Keratinocyte (primary cell): ENCODE data around the gene GPRIN1. TPM values are rescaled to one million over a fixed set of nuclear protein-coding genes. Genes with fewer than 3 reads are reported as not detected.

Experiments used
- DNase-seq: peaks from one replicate; pipeline ENCODE4 v3.0.0-alpha.2; 2011; ENCODE audit warnings: low read depth, missing footprints, low spot score
- FAIRE-seq: peaks from 2 replicates; lab custom pipeline; 2011; peaks lifted over from hg19 to GRCh38; lab: Jason Lieb, UNC
- H2AFZ ChIP-seq: 2 replicates; pipeline ENCODE4 v1.6.0; 2012; ENCODE audit warnings: low read length, control low read depth, inconsistent platforms; ENCODE audit not compliant: control insufficient read depth
- H3K27ac ChIP-seq: 2 replicates; pipeline ENCODE4 v1.5.1; 2011; ENCODE audit warnings: low read length; ENCODE audit not compliant: control insufficient read depth, insufficient read depth
- H3K27me3 ChIP-seq: 3 replicates; pipeline ENCODE4 v1.6.0; 2011; ENCODE audit warnings: low read length; ENCODE audit not compliant: control insufficient read depth, insufficient read depth; ENCODE audit errors: extremely low read depth
- H3K36me3 ChIP-seq, 2 experiments: 2 replicates in 1 of 2; 3 replicates in 1 of 2; pipeline ENCODE4 v1.5.1; 2011; ENCODE audit warnings: low read length in 2 of 2, mild to moderate bottlenecking in 1 of 2; ENCODE audit not compliant: control insufficient read depth in 2 of 2, insufficient read depth in 2 of 2; ENCODE audit errors: extremely low read depth in 1 of 2
- H3K4me1 ChIP-seq: 3 replicates; pipeline ENCODE4 v1.5.1; 2011; ENCODE audit warnings: low read length; ENCODE audit not compliant: control insufficient read depth, insufficient read depth; ENCODE audit errors: extremely low read depth
- H3K4me2 ChIP-seq: 3 replicates; pipeline ENCODE4 v1.6.0; 2011; ENCODE audit warnings: low read depth, low read length; ENCODE audit not compliant: control insufficient read depth, insufficient read depth; ENCODE audit errors: extremely low read depth
- H3K4me3 ChIP-seq, 3 experiments: fragments of 200-600 bp in 1 of 3; sonication (generic) in 1 of 3; 2 replicates in 2 of 3; 3 replicates in 1 of 3; pipeline ENCODE4 v1.5.1; 2011 to 2016; ENCODE audit warnings: low read length in 3 of 3, mild to moderate bottlenecking in 3 of 3, control low read depth in 2 of 3, inconsistent platforms in 1 of 3, low read depth in 1 of 3, mixed read lengths in 1 of 3, mixed run types in 1 of 3, moderate library complexity in 1 of 3; ENCODE audit not compliant: control insufficient read depth in 2 of 3, insufficient read depth in 2 of 3; ENCODE audit errors: extremely low read depth in 1 of 3
- H3K79me2 ChIP-seq: 2 replicates; pipeline ENCODE4 v1.6.0; 2012; ENCODE audit warnings: low read length; ENCODE audit not compliant: control insufficient read depth, insufficient read depth
- H3K9ac ChIP-seq: 3 replicates; pipeline ENCODE4 v1.6.0; 2011; ENCODE audit warnings: low read length; ENCODE audit not compliant: control insufficient read depth, insufficient read depth; ENCODE audit errors: extremely low read depth
- H3K9me1 ChIP-seq: 3 replicates; pipeline ENCODE4 v1.6.0; 2011; ENCODE audit warnings: low read length; ENCODE audit not compliant: control insufficient read depth, insufficient read depth; ENCODE audit errors: extremely low read depth
- H3K9me3 ChIP-seq: 2 replicates; pipeline ENCODE4 v1.5.1; 2012; ENCODE audit warnings: low read depth, low read length; ENCODE audit not compliant: control insufficient read depth
- H4K20me1 ChIP-seq: 3 replicates; pipeline ENCODE4 v1.6.0; 2011; ENCODE audit warnings: low read length; ENCODE audit not compliant: control insufficient read depth, insufficient read depth; ENCODE audit errors: extremely low read depth
- EZH2 ChIP-seq: IDR thresholded peaks from one replicate; pipeline ENCODE4 v1.6.1; 2012; ENCODE audit warnings: inconsistent platforms, mild to moderate bottlenecking, low read length, moderate library complexity
- dilution Hi-C: fragments of 300-500 bp; cut with MboI; formaldehyde crosslinking; loops from one replicate; pipeline ENCODE4 v1.7.0; 2020; ENCODE audit warnings: low sequenced_read_pairs; ENCODE audit not compliant: extremely low pct_ligation_motif_present
- polyA plus RNA-seq, 5 experiments: library from polyadenylated mRNA; depleted of rRNA in 3 of 5; stranded (reverse) in 3 of 5; stranded (forward) in 1 of 5; unstranded in 1 of 5; fragments of >200 nt; gene quantifications; 1 replicate in 1 of 5; 2 replicates in 3 of 5; 3 replicates in 1 of 5; pipeline versions ENCODE4 v1.2.1 to v1.2.3, GENCODE V29; 2011 to 2012; ENCODE audit warnings: missing spikeins in 2 of 5, low read depth in 1 of 5, low replicate concordance in 1 of 5
- TF ChIP-seq, protein P1 (sequence below), 3 experiments: IDR thresholded peaks in 1 of 3; conservative IDR thresholded peaks in 1 of 3; optimal IDR thresholded peaks in 1 of 3; 2 replicates in 2 of 3; 3 replicates in 1 of 3; pipeline versions ENCODE3 to v1.5.1; 2011; ENCODE audit warnings: low read length in 3 of 3, mild to moderate bottlenecking in 3 of 3, moderate library complexity in 2 of 3, control low read depth in 1 of 3, inconsistent platforms in 1 of 3; ENCODE audit not compliant: insufficient read depth in 2 of 3; ENCODE audit errors: extremely low read depth in 1 of 3

Gene GPRIN1
- polyA plus RNA-seq, 1 donor (not counting 4 experiments of a cell fraction or from before 2014, with no cell fraction given) = 4.0 TPM

GRCh38 chr5:176594554-176594953 is 15.4 kb downstream of the GPRIN1 start:
- no peak for FAIRE-seq
- Histone ChIP-seq H3K36me3 (peaks cover 3 to 4% of the 10 kb centered on the region in 2 experiments), H3K9me1 (no peaks in the 10 kb centered on the region), H3K79me2 (no peaks in the 10 kb centered on the region), H4K20me1 (no peaks in the 10 kb centered on the region), H3K4me1 (peaks cover 8% of the 10 kb centered on the region), H3K27ac (no peak overlapping the region), H3K4me3 (no peak overlapping the region), H3K9ac (no peak overlapping the region), H3K9me3 (peaks cover 6% of the 10 kb centered on the region), H3K4me2 (no peak overlapping the region), H2AFZ (no peak overlapping the region), H3K27me3 (no peaks in the 10 kb centered on the region)
- dilution Hi-C loops = no loop called here
- TF ChIP-seq EZH2 = no peak
- TF ChIP-seq, protein P1, sequence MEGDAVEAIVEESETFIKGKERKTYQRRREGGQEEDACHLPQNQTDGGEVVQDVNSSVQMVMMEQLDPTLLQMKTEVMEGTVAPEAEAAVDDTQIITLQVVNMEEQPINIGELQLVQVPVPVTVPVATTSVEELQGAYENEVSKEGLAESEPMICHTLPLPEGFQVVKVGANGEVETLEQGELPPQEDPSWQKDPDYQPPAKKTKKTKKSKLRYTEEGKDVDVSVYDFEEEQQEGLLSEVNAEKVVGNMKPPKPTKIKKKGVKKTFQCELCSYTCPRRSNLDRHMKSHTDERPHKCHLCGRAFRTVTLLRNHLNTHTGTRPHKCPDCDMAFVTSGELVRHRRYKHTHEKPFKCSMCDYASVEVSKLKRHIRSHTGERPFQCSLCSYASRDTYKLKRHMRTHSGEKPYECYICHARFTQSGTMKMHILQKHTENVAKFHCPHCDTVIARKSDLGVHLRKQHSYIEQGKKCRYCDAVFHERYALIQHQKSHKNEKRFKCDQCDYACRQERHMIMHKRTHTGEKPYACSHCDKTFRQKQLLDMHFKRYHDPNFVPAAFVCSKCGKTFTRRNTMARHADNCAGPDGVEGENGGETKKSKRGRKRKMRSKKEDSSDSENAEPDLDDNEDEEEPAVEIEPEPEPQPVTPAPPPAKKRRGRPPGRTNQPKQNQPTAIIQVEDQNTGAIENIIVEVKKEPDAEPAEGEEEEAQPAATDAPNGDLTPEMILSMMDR (optimal IDR thresholded peaks at IDR 0.05 in 1 of 3, IDR thresholded peaks at IDR 0.05 in 1 of 3, conservative IDR thresholded peaks at IDR 0.05 in 1 of 3; ENCODE audit: extremely low read depth in 1 of 3, insufficient read depth in 2 of 3, low read length in 3 of 3) = no peak
- DNase-seq = no peak

DNA sequence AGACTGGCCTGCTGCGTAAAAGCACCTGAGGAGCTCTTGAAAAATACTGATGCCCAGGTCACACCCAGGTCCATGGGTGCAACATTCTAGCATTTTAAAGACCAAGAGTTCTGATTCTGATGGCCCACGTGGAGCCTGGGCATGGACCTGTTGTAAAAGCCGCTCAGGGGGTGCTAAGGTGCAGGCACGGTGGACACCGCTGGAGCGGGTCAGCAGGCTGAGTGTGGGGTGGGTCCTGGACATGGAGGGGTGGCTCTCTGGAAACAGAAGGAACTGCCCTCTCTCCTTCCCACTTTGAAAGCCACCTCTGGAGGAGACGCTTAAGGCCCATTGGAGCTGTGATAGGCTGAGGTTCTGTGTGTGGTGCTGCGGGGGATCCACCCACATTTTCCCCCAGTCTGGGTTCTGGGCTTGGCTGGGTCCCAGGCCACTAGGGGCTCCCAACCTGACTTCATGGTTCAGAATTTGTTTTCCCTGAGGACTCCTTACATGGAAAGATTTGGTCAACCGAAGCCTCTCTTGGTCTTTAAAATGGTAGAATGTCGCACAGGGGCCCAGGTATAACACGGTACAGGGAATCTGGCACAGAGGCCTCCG is 16.6 kb downstream of the GPRIN1 start:
- H3K27ac ChIP-seq = no peak overlapping the region
- H3K79me2 ChIP-seq = no peaks in the 10 kb centered on the region
- H3K27me3 ChIP-seq = no peaks in the 10 kb centered on the region
- H3K36me3 ChIP-seq = peaks cover 0 to 2% of the 10 kb centered on the region in 2 experiments
- DNase-seq = no peak
- dilution Hi-C loops = no loop called here
- no peaks in the 10 kb centered on the region for H4K20me1 ChIP-seq
- H3K4me2 ChIP-seq = no peak overlapping the region
- H3K9ac ChIP-seq = no peak overlapping the region
- no peak overlapping the region for H2AFZ ChIP-seq
- H3K9me1 ChIP-seq = no peaks in the 10 kb centered on the region
- FAIRE-seq = no peak
- H3K4me1 ChIP-seq = peaks cover 8% of the 10 kb centered on the region
- H3K4me3 ChIP-seq = no peak overlapping the region
- H3K9me3 ChIP-seq = peaks cover 6% of the 10 kb centered on the region
- TF ChIP-seq, protein P1 (optimal IDR thresholded peaks at IDR 0.05 in 1 of 3, IDR thresholded peaks at IDR 0.05 in 1 of 3, conservative IDR thresholded peaks at IDR 0.05 in 1 of 3; ENCODE audit: extremely low read depth in 1 of 3, insufficient read depth in 2 of 3, low read length in 3 of 3) = no peak
- no peak for TF ChIP-seq EZH2
